GM21619 (cell line): ENCODE results near the gene PDE11A.
A peak's percentile ranks its signal among the peaks of the same experiment; 100 is the strongest.
"Not testable (repeated sequence)": the region's sequence is repeated elsewhere in the genome, so short reads cannot be mapped to it uniquely, and the experiment has no call there.

Experiments
- ATAC-seq: cut with Tn5 transposase; IDR thresholded peaks from one replicate; pipeline ENCODE4 v1.9.1; 2021; ENCODE audit not compliant: unreplicated experiment

Gene PDE11A

DNA sequence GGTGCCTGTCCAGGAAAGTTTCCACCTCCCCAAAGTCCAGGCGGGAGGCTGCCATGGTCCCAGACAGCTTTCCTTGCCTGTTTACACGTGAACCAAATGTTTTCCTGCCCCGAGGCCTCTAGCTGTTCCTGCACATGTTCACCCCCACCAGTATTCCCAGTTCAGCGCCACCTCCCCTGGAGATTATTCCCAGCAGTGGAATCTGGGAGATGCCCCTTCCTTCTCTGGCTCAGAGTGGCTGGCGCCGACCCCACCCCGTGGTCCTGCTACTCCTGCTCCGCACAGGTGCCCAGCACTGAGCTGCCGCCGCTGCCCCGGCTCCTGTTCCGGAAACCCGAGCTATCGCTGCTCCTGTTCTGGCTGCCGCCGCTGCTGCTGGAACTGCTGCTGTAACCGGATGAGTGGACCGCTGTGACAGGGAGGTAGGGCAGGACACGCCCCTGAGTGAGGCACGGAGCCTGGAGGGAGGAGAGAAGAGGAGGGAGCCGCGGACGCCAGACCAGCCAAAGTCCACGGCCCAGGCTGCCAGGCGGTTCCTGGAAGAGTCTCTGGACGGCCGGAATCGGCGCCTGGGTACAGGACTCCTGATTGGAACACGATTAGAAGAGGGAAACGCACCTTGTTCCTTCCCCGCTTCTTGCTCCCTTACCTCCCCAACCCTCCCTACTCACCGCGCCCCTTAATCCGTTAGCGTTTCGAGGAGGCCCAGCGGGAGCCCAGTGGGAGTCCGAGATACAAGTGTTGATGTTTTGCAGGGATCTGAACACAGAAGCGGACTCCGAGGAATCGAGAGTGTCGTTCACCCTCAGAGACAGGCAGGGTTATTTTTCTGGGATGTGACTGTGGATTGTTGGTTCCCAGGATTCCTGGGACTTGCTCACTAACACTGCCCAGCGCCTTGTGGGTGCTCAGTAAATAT lies at the start of gene PDE11A:
TSS of gene PDE11A (minus strand) at position 395 of the 919 bp plus-strand sequence. CDS start at position 55, 340 bp downstream.
- peak; percentile 68 for ATAC-seq

DNA sequence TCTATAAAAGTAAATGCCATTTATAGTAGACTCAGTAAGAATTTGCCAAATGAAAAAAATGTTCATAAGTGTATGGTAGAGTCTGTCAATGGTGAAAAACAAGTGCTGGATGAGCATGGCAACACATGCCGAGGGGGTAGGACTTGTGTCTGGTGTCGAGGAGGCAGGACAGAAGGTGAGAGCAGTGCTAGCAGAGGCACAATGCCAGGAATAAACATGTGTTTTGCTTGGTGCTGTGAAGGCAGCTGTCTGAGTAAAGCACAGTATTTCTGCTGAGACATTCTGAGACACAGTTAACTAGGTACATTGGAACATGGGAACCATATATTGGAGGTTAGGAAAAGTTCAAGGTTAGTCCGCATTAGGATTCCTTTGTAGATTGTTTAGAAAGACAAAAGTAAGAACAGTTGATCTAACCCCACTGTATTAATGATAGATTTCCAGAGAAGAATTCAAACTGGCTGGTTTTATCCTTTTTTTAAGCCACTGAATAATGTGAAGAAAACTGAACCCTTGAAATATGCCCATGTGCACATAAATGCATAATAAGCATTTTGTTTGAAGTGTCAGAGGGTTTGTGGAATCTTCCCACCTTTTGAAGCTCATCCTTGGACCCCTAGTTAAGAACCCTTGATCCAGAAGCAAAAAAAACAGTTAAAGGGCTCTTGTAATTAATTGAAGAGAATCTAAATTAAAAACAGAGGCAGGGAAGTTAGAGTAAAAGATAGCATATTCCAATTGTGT lies 46.8 kb upstream of the PDE11A start:
- no peak for ATAC-seq

DNA sequence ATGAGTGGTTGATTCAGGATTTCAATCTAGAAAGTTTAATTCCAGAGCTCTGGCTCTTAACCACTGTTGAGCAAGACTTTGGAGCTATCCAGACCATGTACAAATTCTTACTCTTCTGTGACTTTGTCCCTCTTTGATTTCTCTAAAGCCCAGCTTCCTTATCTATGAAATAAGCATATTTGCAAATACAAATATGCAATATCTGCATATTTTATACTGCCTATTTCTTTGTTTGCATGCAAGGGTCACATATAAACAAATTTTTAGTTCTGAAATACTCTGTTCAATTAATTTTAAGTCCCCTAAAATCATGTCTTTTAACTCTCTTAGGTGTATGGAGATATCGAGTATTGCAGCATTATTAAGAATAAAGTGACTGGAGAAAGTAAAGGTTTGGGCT lies 45.1 kb upstream of the PDE11A start:
- no peak for ATAC-seq

DNA sequence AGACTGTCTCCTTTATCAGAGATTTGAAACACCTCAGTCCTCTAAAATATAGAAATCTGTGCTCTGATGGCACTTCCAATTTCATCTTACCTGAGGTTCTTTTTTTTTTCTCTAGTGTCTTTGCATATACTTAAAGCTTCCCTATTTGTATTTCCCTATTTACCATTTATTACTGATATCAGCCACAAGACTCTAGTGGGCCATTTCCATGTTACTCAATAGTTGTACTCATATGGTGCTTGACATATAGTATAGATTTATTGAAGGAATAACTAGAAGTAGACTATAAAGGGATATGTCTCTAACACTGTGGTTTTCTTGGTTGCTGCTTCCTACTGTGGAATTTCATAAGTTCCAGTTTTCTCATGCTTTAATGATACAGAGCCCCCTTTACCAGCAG lies 42.7 kb upstream of the PDE11A start:
- ATAC-seq: no peak

DNA sequence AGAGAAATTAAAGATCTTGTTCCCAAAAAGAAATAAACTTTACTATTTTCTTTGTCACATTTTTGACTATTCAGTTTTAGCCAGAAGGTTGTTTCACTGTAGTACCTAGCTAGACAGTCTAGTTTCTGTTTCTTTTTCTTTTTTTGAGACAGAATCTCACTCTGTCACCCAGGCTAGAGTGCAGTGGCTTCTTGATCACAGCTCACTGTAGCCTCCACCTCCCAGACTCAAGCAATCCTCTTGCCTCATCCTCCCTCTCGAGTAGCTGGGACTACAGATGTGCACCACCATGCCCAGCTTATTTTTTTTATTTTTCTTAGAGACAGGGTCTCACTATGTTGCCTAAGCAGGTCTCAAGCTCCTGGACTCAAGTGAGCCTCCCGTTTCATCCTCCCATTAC lies 41.9 kb upstream of the PDE11A start:
- ATAC-seq: peak; percentile 44

DNA sequence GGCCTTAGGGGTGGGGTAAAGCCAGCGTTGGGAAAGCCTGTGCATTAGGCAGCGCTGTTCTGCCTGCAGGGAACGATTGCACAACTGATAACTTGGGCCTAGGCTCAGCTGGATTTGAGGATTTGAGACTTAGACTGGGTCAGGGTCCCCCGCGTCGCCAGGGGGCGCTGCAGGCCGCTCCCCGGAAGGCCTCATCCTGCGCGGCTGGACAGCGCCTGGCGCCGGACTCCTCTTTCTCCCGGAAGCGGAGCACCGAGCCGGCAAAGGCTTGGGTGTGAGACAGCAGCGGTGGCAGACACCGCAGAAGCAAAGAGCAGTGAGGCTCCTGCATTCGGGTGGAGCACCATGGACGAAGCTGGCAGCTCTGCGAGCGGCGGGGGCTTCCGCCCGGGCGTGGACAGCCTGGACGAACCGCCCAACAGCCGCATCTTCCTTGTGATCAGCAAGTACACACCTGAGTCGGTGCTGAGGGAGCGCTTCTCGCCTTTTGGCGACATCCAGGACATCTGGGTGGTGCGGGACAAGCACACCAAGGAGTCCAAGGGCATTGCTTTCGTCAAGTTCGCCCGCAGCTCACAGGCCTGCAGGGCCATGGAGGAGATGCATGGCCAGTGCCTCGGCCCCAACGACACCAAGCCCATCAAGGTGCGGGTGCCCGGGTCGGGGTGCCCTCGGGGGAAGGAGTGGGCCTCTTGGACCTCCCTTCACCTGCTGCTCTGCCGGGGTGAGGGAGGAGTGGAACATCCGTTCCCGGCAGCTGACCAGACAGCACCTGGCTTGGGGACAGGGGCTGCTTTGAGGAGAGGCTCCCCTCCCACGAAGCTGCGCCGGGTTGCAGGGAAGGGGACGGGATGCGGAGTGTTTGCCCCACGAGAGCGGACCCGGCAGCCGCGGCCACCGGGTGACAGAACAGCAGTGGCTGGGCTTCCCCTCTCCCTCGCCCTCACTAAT lies 39.9 kb upstream of the PDE11A start, which contains the start of gene RBM45:
TSS of gene RBM45 (plus strand) at position 236 of the 951 bp plus-strand sequence. CDS start at position 346, 110 bp downstream.
- peak; percentile 86 for ATAC-seq

DNA sequence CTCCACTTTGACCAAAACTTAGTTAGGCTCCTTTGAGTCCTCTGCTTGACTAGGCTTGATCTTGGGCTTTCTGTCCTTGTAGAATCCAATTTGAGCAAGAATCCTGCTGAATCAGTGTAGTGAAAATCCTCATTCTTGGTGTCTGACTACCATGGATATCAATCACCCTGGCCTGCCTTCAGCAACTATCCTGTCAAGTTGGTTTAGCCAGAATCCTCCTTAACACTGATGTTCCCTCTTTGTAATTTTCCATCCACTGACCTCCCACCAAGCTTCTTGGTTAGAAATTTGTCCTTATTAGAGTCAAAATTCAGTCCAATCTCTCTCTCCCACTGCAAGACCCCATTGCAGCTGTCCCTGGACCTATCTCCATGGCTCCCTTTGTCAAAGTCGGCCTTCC lies 39.2 kb upstream of the PDE11A start:
- ATAC-seq: peak; percentile 0

DNA sequence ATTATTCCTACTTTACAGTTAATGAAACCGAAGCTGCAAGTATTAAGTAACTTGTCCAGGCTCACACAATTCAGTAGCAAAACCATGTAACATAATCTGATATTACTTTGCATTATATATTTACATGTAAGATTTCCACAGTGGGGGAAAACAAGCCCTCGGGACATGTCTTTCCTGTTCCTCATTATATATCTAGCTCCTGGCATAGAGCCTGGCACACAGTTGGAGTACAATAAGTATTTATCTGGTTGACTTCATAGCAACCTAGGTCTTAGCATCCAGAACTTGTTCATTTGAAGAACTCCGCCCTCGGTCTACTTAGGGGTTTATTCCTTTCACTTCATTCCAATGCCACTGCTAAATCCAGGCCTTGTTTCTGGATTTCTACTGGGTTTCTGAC lies 38.1 kb upstream of the PDE11A start:
- no peak for ATAC-seq

DNA sequence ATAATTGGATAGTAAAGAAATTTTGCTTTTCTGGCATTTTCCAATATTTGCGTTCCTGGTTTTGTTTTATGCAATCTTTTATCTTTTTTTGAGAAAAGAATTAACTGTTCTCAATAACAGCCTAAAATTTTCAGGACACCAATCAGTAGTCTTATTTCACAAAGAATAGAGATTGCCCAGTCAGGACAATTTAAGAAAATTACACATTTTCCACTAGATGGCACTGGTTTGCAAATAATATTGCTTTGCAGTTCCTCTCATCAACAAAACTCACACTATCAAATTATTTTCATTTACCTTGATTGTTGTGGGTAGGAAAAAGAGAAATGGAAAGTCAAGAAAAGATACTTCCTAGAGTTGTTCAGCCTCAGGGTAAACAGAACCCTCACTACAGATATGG lies 37.2 kb upstream of the PDE11A start:
- no peak for ATAC-seq

DNA sequence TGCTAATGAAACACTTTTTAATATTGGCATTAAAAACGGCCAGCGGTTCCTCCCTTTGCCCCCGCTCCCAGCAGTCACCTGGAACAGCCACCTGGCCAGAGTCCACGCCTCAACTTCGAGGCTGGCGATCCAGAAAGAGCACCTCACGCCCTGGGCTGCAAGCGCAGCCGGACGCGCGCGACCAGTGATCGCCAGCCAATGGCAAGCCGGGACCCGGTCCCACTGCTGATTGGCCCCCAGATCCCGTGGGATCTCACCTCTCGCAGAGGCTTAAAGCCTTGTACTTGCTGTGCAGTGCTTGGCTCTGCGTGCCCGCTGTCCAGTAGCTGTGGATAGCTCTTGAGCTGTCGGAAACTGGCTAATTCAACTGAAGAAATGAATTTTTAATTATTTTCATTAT lies 35.6 kb upstream of the PDE11A start:
- ATAC-seq: no peak

DNA sequence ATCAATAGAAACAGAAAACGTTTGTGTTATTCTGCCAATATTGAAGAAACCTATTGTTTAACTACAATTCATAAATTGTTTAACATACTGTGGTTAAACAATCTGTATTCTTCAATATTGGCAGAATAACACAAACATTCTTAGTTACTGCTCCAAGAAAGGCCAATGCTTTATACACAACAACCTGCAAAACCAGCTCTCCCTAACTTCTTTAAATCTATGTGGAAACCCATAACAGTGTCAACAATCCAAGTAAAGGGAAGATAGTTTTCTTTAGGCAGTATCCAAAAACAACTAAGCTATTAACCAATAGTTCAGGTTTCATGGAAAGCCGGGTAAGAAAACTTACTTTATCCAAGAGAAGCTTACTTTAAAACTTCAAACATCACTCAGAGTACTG lies 33.5 kb upstream of the PDE11A start:
- ATAC-seq: no peak

DNA sequence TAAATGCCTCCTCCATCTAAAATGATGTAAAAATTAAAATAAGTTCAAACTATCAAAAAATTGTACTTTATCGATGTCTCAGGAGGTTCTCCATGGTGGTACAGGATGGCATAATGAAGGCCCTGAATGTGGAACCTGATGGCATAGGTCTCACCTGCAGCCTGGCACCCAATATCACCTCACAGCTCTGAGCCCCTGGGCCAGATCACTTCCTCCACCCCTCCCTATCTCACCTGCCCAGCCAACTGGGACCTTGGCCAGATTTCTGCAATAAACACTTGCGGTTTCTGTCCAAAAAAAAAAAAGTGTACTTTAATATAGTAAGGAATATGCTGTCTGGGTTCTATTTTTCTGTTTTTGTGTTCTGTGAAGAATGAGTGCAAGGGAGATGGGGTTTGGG lies 33.0 kb upstream of the PDE11A start:
- no peak for ATAC-seq

DNA sequence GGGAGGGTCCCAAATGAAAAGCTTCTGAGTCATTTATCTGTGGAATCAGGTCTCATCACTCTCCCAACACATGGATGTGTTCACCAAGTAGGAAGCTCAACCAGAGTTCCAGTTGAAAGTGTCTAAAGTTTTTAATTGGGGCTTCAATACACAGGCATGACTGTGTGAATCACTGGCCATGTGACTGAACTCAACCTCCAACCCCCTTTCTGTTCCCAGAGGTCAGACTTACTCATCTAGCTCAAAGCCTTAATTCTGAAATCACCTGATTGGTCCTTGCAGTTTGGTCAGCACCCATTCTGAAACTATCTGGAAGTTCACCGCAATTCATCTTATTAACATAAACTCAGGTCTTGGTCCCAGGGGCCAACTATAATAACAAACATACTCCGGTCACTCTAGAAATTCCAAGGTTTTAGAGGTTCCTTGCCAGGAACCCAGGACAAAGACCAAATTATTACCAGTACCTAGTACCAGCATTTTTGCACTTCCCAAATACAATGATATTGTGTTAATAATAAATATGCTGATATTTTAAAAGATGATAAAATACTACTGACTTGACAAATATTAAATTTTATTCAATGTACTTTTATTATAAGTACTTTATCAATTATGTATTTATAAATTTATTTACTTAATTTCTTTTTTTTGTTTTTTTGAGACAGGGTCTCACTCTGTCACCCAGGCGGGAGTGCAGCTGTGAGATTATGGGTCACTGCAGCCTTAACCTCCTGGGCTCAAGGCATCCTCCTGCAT lies 28.9 kb upstream of the PDE11A start:
- ATAC-seq: no peak

DNA sequence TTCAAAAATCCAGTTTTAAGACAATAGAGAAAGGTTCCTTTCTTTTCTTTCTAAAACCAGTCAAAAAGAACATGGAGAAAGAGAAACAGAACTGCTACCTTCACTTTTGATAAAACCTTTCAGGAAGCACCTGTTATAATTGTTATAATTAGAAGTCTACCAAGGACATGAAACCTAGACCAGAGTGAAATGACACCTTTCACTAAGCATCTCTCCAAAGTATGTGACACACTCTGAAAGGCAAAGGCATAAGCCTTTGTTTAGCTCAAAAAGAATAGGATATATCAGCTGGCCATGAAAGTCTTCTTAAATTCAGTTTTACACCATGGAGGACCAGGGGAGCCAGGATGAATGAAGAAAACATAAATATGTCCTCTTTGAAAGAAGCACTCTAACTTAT lies 20.9 kb upstream of the PDE11A start:
- no peak for ATAC-seq

DNA sequence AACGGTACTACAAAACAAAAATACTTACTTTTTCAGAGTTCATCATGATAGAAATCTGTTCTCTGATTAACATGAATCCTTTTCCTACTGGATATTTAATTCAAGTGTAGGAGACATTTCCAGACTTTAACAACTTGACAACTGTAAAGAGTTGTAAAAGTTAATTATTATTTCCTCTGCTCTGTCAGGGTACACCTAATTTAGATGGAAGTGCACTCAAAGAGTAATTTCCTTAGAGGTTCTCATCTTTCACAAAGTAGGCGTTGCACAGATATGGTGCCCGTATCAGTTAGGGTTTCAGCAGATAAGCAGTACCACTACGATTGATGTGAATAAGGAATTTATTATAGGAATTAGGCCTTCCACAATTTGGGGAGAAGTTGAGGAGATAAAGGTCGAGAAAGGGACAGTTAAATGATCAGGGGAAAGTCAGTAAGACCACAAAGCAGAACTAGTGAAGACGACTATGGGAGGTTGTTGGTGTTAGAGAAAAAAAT lies 16.2 kb upstream of the PDE11A start:
- ATAC-seq: no peak

DNA sequence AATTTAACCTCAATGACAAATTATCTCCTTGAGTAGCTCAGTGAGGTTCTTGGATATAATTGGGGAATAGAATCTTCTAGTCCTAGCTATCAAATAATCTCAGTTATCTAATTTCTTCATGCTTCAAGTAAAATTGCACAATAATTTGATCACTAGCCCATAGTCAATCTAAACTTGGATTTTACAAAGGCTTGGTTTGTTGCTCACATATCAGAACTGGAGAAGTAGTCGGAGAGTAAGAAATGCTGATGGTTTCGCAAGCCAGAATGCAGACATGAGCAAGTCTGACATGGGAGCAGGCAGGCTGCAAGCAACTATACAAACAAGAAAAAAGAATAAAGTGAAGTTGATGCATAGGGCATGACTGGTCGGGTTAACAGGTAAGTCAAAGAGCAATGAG lies 11.7 kb upstream of the PDE11A start:
- ATAC-seq: no peak

DNA sequence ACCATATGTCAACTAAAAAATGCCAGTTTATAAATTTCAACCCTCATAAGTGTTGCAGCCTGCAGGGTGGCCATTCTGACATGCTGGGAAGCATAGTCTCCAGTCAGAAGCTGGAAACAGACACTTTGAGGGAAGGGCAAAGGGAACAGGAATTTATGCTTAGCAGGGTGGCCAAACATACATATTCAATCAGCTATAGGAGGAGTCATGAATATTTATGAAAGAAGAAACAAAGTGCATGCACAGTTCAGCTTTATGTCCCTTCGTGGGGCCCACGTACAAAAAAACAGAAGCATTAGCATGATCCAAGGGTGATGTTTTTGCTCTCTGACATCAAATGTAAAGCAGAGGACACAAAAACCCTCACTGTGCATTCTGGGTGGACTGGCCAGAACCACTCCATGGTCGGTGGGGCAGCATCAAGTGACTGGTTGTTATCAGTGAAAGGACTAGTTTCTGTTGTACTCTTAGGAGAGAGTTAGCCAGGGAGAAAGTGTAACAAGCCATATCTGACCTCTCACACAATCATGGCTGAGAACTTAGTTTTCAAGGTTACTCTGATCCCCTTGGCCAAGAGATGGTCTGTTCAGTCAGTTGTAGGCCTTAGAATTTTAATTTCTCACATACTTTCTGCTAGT lies 9.9 kb upstream of the PDE11A start:
- no peak for ATAC-seq

DNA sequence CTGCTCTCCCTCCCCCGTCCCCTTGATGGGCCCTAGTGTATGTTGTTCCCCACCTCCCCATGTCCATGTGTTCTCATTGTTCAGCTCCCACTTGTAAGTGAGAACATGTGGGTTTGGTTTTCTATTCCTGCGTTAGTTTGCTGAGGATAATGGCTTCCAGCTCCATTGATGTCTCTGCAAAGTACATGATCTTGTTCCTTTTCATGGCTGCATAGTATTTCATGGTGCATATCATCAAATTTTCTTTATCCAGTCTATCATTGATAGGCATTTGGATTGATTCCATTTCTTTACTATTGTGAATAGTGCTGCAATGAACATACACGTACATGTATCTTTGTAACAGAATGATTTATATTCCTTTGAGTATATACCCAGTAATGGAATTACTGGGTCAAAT lies 6.7 kb upstream of the PDE11A start:
- ATAC-seq: not testable (repeated sequence)

DNA sequence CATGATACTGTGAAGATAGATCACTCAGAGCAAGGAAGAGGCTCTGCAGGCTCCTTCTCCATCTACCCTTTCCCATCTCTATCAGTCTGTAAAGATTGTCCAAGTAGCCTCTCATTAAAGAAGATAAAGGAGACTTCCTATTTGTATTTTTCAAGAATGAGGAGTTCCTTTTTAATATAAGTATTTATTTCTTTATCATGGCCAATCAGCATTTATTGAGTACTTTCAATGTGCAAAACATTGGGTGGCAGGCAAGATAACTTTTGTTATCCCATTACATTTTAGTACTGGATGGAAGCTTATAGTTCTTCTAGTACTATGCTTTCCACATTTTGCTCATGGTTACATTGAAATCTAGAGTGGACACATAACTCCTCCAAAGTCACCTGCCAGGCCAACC lies 3.6 kb upstream of the PDE11A start:
- ATAC-seq: no peak

DNA sequence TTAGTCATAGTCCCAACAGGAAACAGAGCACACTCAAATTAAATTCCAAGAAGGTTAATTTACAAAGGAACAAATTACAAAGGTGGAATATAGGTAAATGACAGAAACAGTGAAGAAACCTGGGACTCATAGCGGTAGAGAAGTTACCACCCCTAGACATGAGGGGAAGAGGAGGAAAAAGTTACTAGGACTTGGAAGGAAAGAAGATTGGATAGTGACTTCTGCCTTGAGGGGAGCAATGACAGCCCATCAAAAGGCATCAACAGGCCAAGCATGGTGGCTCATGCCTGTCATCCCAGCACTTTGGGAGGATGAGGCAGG lies 2.4 kb upstream of the PDE11A start:
- no peak for ATAC-seq
